Measurements from ENCODE around the gene SRPRA.

- TF ChIP-seq CTCF (IDR thresholded peaks at IDR 0.05) (no peak), POLR2A (IDR thresholded peaks at IDR 0.05) (no peak)
Observed at GRCh38 chr11:126214441-126214840, 54.3 kb downstream of the SRPRA start.

Measured in thyroid gland (tissue), 4 donors.